Stomach (tissue), 4 donors: Measurements from ENCODE around the gene CMYA5.

Experiments
- EP300 ChIP-seq: sonication (generic); formaldehyde crosslinking; IDR thresholded peaks from one replicate; pipeline ENCODE4 v1.6.1; 2017; ENCODE audit warnings: antibody characterized with exemption
- POLR2A ChIP-seq, 4 donors: fragments of 450-650 bp; IDR thresholded peaks; one replicate each; pipeline ENCODE4 v1.6.1; 2016; ENCODE audit warnings: antibody characterized with exemption in 4 of 4, control low read depth in 2 of 4, mild to moderate bottlenecking in 1 of 4, moderate library complexity in 1 of 4
- POLR2AphosphoS5 ChIP-seq, 3 donors: sonication (generic); formaldehyde crosslinking; IDR thresholded peaks; one replicate each; pipeline ENCODE4 v1.6.1; 2016; ENCODE audit warnings: antibody characterized with exemption in 3 of 3
- TF ChIP-seq, protein P1 (sequence below), 7 experiments: fragments of 450-650 bp in 4 of 7; fragments of 200-600 bp in 3 of 7; sonication (generic) in 3 of 7; IDR thresholded peaks; one replicate each; pipeline ENCODE4 v1.5.1; 2016 to 2019; ENCODE audit warnings: antibody characterized with exemption in 7 of 7, control low read depth in 2 of 7, mild to moderate bottlenecking in 1 of 7

DNA sequence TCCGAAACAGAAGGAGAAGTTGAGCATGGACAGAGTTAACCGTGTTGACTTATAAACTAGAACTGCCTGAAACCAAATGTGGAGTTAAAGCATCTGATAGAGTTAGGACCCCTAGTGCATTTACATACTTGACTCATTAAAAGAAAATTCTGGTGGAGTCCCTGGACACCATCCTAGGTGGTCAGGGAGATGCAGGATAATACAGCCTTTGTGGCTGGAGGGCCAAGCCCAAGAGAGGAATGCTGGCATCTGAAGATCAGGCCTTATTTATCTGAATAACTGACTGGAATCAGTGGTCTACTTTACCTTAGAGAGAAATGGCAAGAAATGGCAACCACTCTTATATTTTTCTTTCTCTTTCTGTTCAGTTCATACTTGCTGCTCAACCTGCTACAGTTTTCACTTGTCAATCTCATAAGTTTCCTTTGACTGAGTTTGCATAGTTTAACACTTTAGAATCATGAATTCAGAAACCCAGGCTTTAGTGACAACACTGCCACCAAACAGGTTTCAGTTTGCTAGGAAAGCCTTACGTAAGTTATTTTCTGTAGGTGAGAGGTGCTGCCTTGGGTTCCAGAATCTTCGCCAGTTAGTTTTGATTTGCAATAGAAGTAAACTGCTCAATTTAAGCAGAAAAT lies 10.2 kb downstream of the CMYA5 start:
- no peak for TF ChIP-seq POLR2A (IDR thresholded peaks at IDR 0.05)
- TF ChIP-seq, protein P1, sequence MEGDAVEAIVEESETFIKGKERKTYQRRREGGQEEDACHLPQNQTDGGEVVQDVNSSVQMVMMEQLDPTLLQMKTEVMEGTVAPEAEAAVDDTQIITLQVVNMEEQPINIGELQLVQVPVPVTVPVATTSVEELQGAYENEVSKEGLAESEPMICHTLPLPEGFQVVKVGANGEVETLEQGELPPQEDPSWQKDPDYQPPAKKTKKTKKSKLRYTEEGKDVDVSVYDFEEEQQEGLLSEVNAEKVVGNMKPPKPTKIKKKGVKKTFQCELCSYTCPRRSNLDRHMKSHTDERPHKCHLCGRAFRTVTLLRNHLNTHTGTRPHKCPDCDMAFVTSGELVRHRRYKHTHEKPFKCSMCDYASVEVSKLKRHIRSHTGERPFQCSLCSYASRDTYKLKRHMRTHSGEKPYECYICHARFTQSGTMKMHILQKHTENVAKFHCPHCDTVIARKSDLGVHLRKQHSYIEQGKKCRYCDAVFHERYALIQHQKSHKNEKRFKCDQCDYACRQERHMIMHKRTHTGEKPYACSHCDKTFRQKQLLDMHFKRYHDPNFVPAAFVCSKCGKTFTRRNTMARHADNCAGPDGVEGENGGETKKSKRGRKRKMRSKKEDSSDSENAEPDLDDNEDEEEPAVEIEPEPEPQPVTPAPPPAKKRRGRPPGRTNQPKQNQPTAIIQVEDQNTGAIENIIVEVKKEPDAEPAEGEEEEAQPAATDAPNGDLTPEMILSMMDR (IDR thresholded peaks at IDR 0.05) = no peak
- TF ChIP-seq POLR2AphosphoS5 (IDR thresholded peaks at IDR 0.05) = no peak
- TF ChIP-seq EP300 = no peak
